HepG2 (cell line): ENCODE results near the gene GALNT9. TPM values are rescaled to one million over a fixed set of nuclear protein-coding genes. Genes with fewer than 3 reads are reported as not detected.

Experiments
- ATAC-seq: fragments of 200-7000 bp; cut with Tn5 transposase; 3 replicates; pipeline ENCODE4 v1.9.1; 2020; ENCODE audit warnings: mild to moderate bottlenecking, moderate library complexity
- BruUV-seq: library from RNA; stranded (reverse); fragments of 400-500 nt; replicated peaks from 2 replicates; lab custom pipeline; 2021; lab: Mats Ljungman, UMichigan
- CTCF ChIA-PET: fragments of 300-600 bp; formaldehyde crosslinking; extraction: SDS; loops from one replicate; lab custom pipeline; 2021; ENCODE audit warnings: low total read pairs, inconsistent platforms, low intra/inter-chr PET ratio; lab: Yijun Ruan, JAX
- POLR2A ChIA-PET: fragments of 350-600 bp; sonication (Branson Sonifier 250); formaldehyde crosslinking; loops from one replicate; lab custom pipeline; 2020; ENCODE audit warnings: antibody characterized with exemption, inconsistent platforms; lab: Yijun Ruan, JAX
- DNase-seq: peaks from one replicate; pipeline ENCODE4 v3.0.0-alpha.2; 2015; ENCODE audit warnings: low spot score
- FAIRE-seq: peaks from 3 replicates; lab custom pipeline; 2011; peaks lifted over from hg19 to GRCh38; lab: Jason Lieb, UNC
- H2AFZ ChIP-seq: one replicate; pipeline ENCODE4 v1.6.1; 2011; ENCODE audit warnings: low read length, inconsistent platforms
- H3K27ac ChIP-seq: fragments of 300-600 bp; 3 replicates; pipeline ENCODE4 v1.8.0; 2011; ENCODE audit warnings: mixed run types, mild to moderate bottlenecking, mixed read lengths, low read length, inconsistent platforms; ENCODE audit not compliant: insufficient read depth; ENCODE audit errors: extremely low read length
- H3K27me3 ChIP-seq, 2 experiments: fragments of 200-600 bp in 1 of 2; 2 replicates in 1 of 2; 3 replicates in 1 of 2; pipeline versions ENCODE4 v1.6.0 to v1.8.0; 2011; ENCODE audit warnings: low read length in 2 of 2, mild to moderate bottlenecking in 2 of 2, moderate library complexity in 2 of 2, inconsistent platforms in 1 of 2; ENCODE audit not compliant: insufficient read depth in 2 of 2, control insufficient read depth in 1 of 2
- H3K36me3 ChIP-seq, 2 experiments: fragments of 200-600 bp in 1 of 2; replicated peaks in 1 of 2; 2 replicates in 1 of 2; 3 replicates in 1 of 2; pipeline versions ENCODE4 v1.5.1 to v1.8.0; 2011; ENCODE audit warnings: low read length in 2 of 2, inconsistent platforms in 1 of 2; ENCODE audit not compliant: insufficient read depth in 2 of 2, control insufficient read depth in 1 of 2
- H3K4me1 ChIP-seq: 2 replicates; pipeline ENCODE4 v1.5.1; 2012; ENCODE audit warnings: low read length, inconsistent platforms; ENCODE audit not compliant: insufficient read depth
- H3K4me2 ChIP-seq: 2 replicates; pipeline ENCODE4 v1.6.0; 2011; ENCODE audit warnings: low read depth, low read length, inconsistent platforms
- H3K4me3 ChIP-seq, 3 experiments: fragments of 200-600 bp in 1 of 3; sonication (generic), shearing (Covaris generic) in 1 of 3; replicated peaks in 1 of 3; 2 replicates each; pipeline ENCODE4 v1.5.1; 2011 to 2016; ENCODE audit warnings: low read length in 3 of 3, inconsistent platforms in 2 of 3, low read depth in 2 of 3, mild to moderate bottlenecking in 2 of 3, control low read depth in 1 of 3, mixed read lengths in 1 of 3; ENCODE audit not compliant: insufficient read depth in 1 of 3
- H3K79me2 ChIP-seq: one replicate; pipeline ENCODE4 v1.6.1; 2011; ENCODE audit warnings: low read length, inconsistent platforms; ENCODE audit not compliant: insufficient read depth
- H3K9ac ChIP-seq: 2 replicates; pipeline ENCODE4 v1.6.0; 2011; ENCODE audit warnings: mild to moderate bottlenecking, low read depth, low read length, inconsistent platforms; ENCODE audit not compliant: insufficient read depth
- H3K9me3 ChIP-seq: 2 replicates; pipeline ENCODE4 v1.5.1; 2012; ENCODE audit warnings: mild to moderate bottlenecking, low read length
- H4K20me1 ChIP-seq: 2 replicates; pipeline ENCODE4 v1.6.0; 2011; ENCODE audit warnings: inconsistent platforms, mild to moderate bottlenecking, low read length, moderate library complexity; ENCODE audit not compliant: insufficient read depth
- ARID2 ChIP-seq: sonication (generic); formaldehyde crosslinking; IDR thresholded peaks from 2 replicates; pipeline ENCODE4 v1.8.1; 2022; ENCODE audit warnings: mild to moderate bottlenecking, missing genetic modification reagents, borderline replicate concordance
- BRCA1 ChIP-seq: sonication (generic); formaldehyde crosslinking; IDR thresholded peaks from 2 replicates; pipeline ENCODE4 v1.4.0; 2020; ENCODE audit warnings: missing genetic modification reagents
- CAMTA2 ChIP-seq: sonication (generic); formaldehyde crosslinking; IDR thresholded peaks from 2 replicates; pipeline ENCODE4 v1.4.0; 2020; ENCODE audit warnings: mild to moderate bottlenecking, missing genetic modification reagents, borderline replicate concordance
- HIVEP1 ChIP-seq: sonication (generic); formaldehyde crosslinking; IDR thresholded peaks from 2 replicates; pipeline ENCODE4 v1.4.0; 2020; ENCODE audit warnings: mild to moderate bottlenecking, missing genetic modification reagents
- NFE2L2 ChIP-seq: fragments of 150-350 bp; IDR thresholded peaks from 2 replicates; pipeline ENCODE4 v1.6.1; 2014; ENCODE audit warnings: low read length
- SRF ChIP-seq: IDR thresholded peaks from 2 replicates; pipeline ENCODE4 v1.6.1; 2011; ENCODE audit warnings: mild to moderate bottlenecking, low read depth, low read length, moderate library complexity
- STAG1 ChIP-seq: sonication (generic); formaldehyde crosslinking; IDR thresholded peaks from 2 replicates; pipeline ENCODE4 v1.4.0; 2020; ENCODE audit warnings: missing genetic modification reagents
- STAT6 ChIP-seq: sonication (generic); formaldehyde crosslinking; IDR thresholded peaks from 2 replicates; pipeline ENCODE4 v1.4.0; 2020; ENCODE audit warnings: missing genetic modification reagents, mild to moderate bottlenecking, borderline replicate concordance
- TEAD2 ChIP-seq: sonication (generic); formaldehyde crosslinking; IDR thresholded peaks from 2 replicates; pipeline ENCODE4 v1.9.0; 2021; ENCODE audit warnings: missing genetic modification reagents
- TEAD3 ChIP-seq: optimal IDR thresholded peaks from 2 replicates; pipeline ENCODE3; 2016; ENCODE audit warnings: borderline replicate concordance
- TFE3 ChIP-seq: IDR thresholded peaks from 2 replicates; pipeline ENCODE4 v1.6.1; 2016
- THAP11 ChIP-seq: IDR thresholded peaks from 2 replicates; pipeline ENCODE4 v1.6.1; 2016; ENCODE audit warnings: missing biosample characterization, missing genetic modification reagents
- ZNF484 ChIP-seq: sonication (generic); formaldehyde crosslinking; IDR thresholded peaks from 2 replicates; pipeline ENCODE4 v1.5.1; 2020; ENCODE audit warnings: mild to moderate bottlenecking, low read depth, missing genetic modification reagents, borderline replicate concordance
- ZNF646 ChIP-seq: sonication (generic); formaldehyde crosslinking; IDR thresholded peaks from 2 replicates; pipeline ENCODE4 v1.9.0; 2021; ENCODE audit warnings: mild to moderate bottlenecking, missing genetic modification reagents
- WGBS: methylation state at CpG from one replicate; pipeline ENCODE4 v1.1.6; 2017; ENCODE audit warnings: low lambda C conversion rate; 5-methylcytosine and 5-hydroxymethylcytosine counted together
- in situ Hi-C: cut with HindIII; loops from 2 replicates; pipeline ENCODE4 v1.10.0; 2017; ENCODE audit warnings: low pct_unique_long_range_greater_than_20kb; ENCODE audit not compliant: extremely low pct_ligation_motif_present
- intact Hi-C: fragments of 100-400 bp; cut with micrococcal nuclease; formaldehyde crosslinking; loops from one replicate; pipeline ENCODE4 v1.10.0; 2022; ENCODE audit not compliant: unreplicated experiment
- polyA plus RNA-seq, 8 experiments: library from polyadenylated mRNA; depleted of rRNA in 3 of 8; stranded (reverse) in 7 of 8; unstranded in 1 of 8; fragments of >200 nt; fragmentation: Illumina TruSeq in 4 of 8; extraction: Trizol in 4 of 8; gene quantifications; 2 replicates each; pipeline versions ENCODE4 v1.2.1 to v1.2.3, GENCODE V29; 2011 to 2016; ENCODE audit warnings: low read depth in 4 of 8, missing spikeins in 1 of 8, mixed read lengths in 1 of 8; ENCODE audit not compliant: insufficient read depth in 1 of 8
- total RNA-seq, 5 experiments: library from RNA; depleted of rRNA; stranded (reverse); fragments of >200 nt; fragmentation: Illumina TruSeq; extraction: Trizol; gene quantifications; 2 replicates each; pipeline ENCODE4 v1.2.3, GENCODE V29; 2016; ENCODE audit warnings: low read depth in 1 of 5

GALNT9 gene
- total and polyA plus RNA-seq, 2 of the 13 experiments (the other 11 are each of a cell fraction or from before 2014, with no cell fraction given), result 0.04 TPM; not detected in 1

GRCh38 chr12:132180648-132181546 lies 148.5 kb downstream of the GALNT9 start:
- ChIA-PET CTCF (no interaction called here), POLR2A (no interaction called here)
- FAIRE-seq, result no peak
- no peak for TF ChIP-seq TFE3 (CRISPR knock-in tag)
- no peak for TF ChIP-seq TEAD3 (CRISPR knock-in tag)
- no peak for TF ChIP-seq BRCA1 (CRISPR knock-in tag)
- no peak for TF ChIP-seq TEAD2
- TF ChIP-seq CAMTA2, result no peak
- TF ChIP-seq HIVEP1 (CRISPR knock-in tag), result no peak
- no peak for TF ChIP-seq ARID2 (CRISPR knock-in tag)
- TF ChIP-seq SRF, result no peak
- no peak for TF ChIP-seq ZNF484 (CRISPR knock-in tag)
- TF ChIP-seq ZNF646 (CRISPR knock-in tag), result peak; percentile 87
- TF ChIP-seq STAT6, result no peak
- TF ChIP-seq NFE2L2, result no peak
- no peak for TF ChIP-seq STAG1 (CRISPR knock-in tag)
- no peak for TF ChIP-seq THAP11 (CRISPR knock-in tag)

More at GRCh38 chr12:132180648-132181546, 148.5 kb downstream of the GALNT9 start:
- no peak overlapping the region for H3K4me3 ChIP-seq
- DNase-seq, result no peak
- H3K9ac ChIP-seq, result no peak overlapping the region
- ATAC-seq, result no peak
- H3K4me1 ChIP-seq, result no peaks in the 10 kb centered on the region
- no peaks in the 10 kb centered on the region for H3K36me3 ChIP-seq
- H2AFZ ChIP-seq, result no peak overlapping the region
- H3K27ac ChIP-seq, result no peak overlapping the region
- H3K27me3 ChIP-seq, result peaks cover 12 to 79% of the 10 kb centered on the region in 2 experiments
- intact Hi-C loops (no loop called here), in situ Hi-C loops (no loop called here)
- WGBS, result 35% methylated on average over 17 of the region's 30 CpGs
- no peak overlapping the region for H3K4me2 ChIP-seq
- BruUV-seq, result no TSS peak
- no peaks in the 10 kb centered on the region; the same call in 1 of the 2 replicates for H4K20me1 ChIP-seq
- H3K79me2 ChIP-seq, result no peaks in the 10 kb centered on the region
- H3K9me3 ChIP-seq, result no peaks in the 10 kb centered on the region
